AG10803 (cell line): ENCODE measurements around the gene C12orf75.
"Not testable (repeated sequence)": the region's sequence is repeated elsewhere in the genome, so short reads cannot be mapped to it uniquely, and the experiment has no call there.

ENCODE experiments used
- DNase-seq: peaks from one replicate; pipeline ENCODE4 v3.0.0; 2010; ENCODE audit warnings: low read depth
- H3K4me3 ChIP-seq: 2 replicates; pipeline ENCODE4 v1.5.1; 2011; ENCODE audit warnings: mild to moderate bottlenecking, low read length, control low read depth
- CTCF ChIP-seq: conservative IDR thresholded peaks from 2 replicates; pipeline ENCODE4 v1.5.1; 2011; ENCODE audit warnings: mild to moderate bottlenecking, low read length, control low read depth, inconsistent platforms

Gene C12orf75

GRCh38 chr12:105396983-105397382, 66.5 kb downstream of the C12orf75 start:
- H3K4me3 ChIP-seq = no peak overlapping the region
- no peak for DNase-seq
- TF ChIP-seq CTCF = no peak

GRCh38 chr12:105398930-105399329, 68.4 kb downstream of the C12orf75 start:
- no peak for TF ChIP-seq CTCF
- DNase-seq = no peak
- H3K4me3 ChIP-seq = no peak overlapping the region

GRCh38 chr12:105399428-105400081, 69.1 kb downstream of the C12orf75 start:
- no peak overlapping the region for H3K4me3 ChIP-seq
- DNase-seq = no peak
- TF ChIP-seq CTCF = no peak

- no peak overlapping the region for H3K4me3 ChIP-seq
- DNase-seq = no peak
- no peak for TF ChIP-seq CTCF
Observed at GRCh38 chr12:105400227-105400626, 69.7 kb downstream of the C12orf75 start.

GRCh38 chr12:105401198-105401597, 70.7 kb downstream of the C12orf75 start:
- no peak for TF ChIP-seq CTCF
- no peak for DNase-seq
- no peak overlapping the region for H3K4me3 ChIP-seq

- H3K4me3 ChIP-seq = no peak overlapping the region
- no peak for DNase-seq
- TF ChIP-seq CTCF = no peak
Observed at GRCh38 chr12:105402366-105402765, 71.9 kb downstream of the C12orf75 start.

GRCh38 chr12:105403095-105403494, 72.6 kb downstream of the C12orf75 start:
- H3K4me3 ChIP-seq = no peak overlapping the region
- TF ChIP-seq CTCF = no peak
- DNase-seq = no peak

GRCh38 chr12:105404134-105404533, 73.6 kb downstream of the C12orf75 start:
- H3K4me3 ChIP-seq, DNase-seq: not testable (repeated sequence)
